Measurements from ENCODE around the gene DDX46.
"Not testable (repeated sequence)": the region's sequence is repeated elsewhere in the genome, so short reads cannot be mapped to it uniquely, and the experiment has no call there.

The DDX46 gene

GRCh38 chr5:134784946-134785620, 26.5 kb downstream of the DDX46 start:
- DNase-seq (ENCODE audit: low read depth): no peak

- DNase-seq (ENCODE audit: low read depth): no peak
Observed at GRCh38 chr5:134787692-134788091, 29.1 kb downstream of the DDX46 start.

- DNase-seq (ENCODE audit: low read depth): no peak
Observed at GRCh38 chr5:134791580-134791979, 33.0 kb downstream of the DDX46 start.

- no peak for DNase-seq (ENCODE audit: low read depth)
Observed at GRCh38 chr5:134792286-134792685, 33.7 kb downstream of the DDX46 start.

GRCh38 chr5:134793111-134793510, 34.5 kb downstream of the DDX46 start:
- DNase-seq (ENCODE audit: low read depth): no peak

- DNase-seq (ENCODE audit: low read depth): no peak
Observed at GRCh38 chr5:134794082-134794481, 35.5 kb downstream of the DDX46 start.

GRCh38 chr5:134794819-134795218, 36.2 kb downstream of the DDX46 start:
- no peak for DNase-seq (ENCODE audit: low read depth)

- no peak for DNase-seq (ENCODE audit: low read depth)
Observed at GRCh38 chr5:134798468-134798867, 39.9 kb downstream of the DDX46 start.

GRCh38 chr5:134803821-134804220, 45.2 kb downstream of the DDX46 start:
- DNase-seq (ENCODE audit: low read depth): no peak

- no peak for DNase-seq (ENCODE audit: low read depth)
Observed at GRCh38 chr5:134813407-134813806, 54.8 kb downstream of the DDX46 start.

- DNase-seq (ENCODE audit: low read depth): no peak
Observed at GRCh38 chr5:134813827-134814226, 55.2 kb downstream of the DDX46 start.

- DNase-seq (ENCODE audit: low read depth): no peak
Observed at GRCh38 chr5:134817006-134817405, 58.4 kb downstream of the DDX46 start.

- no peak for DNase-seq (ENCODE audit: low read depth)
Observed at GRCh38 chr5:134818776-134819175, 60.2 kb downstream of the DDX46 start.

GRCh38 chr5:134819407-134819963, 60.9 kb downstream of the DDX46 start:
- DNase-seq (ENCODE audit: low read depth): no peak

GRCh38 chr5:134821841-134822240, 63.3 kb downstream of the DDX46 start:
- DNase-seq (ENCODE audit: low read depth): no peak

GRCh38 chr5:134824681-134825080, 66.1 kb downstream of the DDX46 start:
- DNase-seq (ENCODE audit: low read depth): no peak

GRCh38 chr5:134825212-134825611, 66.6 kb downstream of the DDX46 start:
- DNase-seq (ENCODE audit: low read depth): no peak

GRCh38 chr5:134833340-134834032, 74.9 kb downstream of the DDX46 start:
- DNase-seq (ENCODE audit: low read depth): no peak

GRCh38 chr5:134835623-134836022, 77.0 kb downstream of the DDX46 start:
- no peak for DNase-seq (ENCODE audit: low read depth)

GRCh38 chr5:134837530-134838181, 79.1 kb downstream of the DDX46 start:
- no peak for DNase-seq (ENCODE audit: low read depth)

GRCh38 chr5:134838361-134838760, 79.8 kb downstream of the DDX46 start:
- not testable (repeated sequence) for DNase-seq (ENCODE audit: low read depth)

- no peak for DNase-seq (ENCODE audit: low read depth)
Observed at GRCh38 chr5:134840811-134841210, 82.2 kb downstream of the DDX46 start.

GRCh38 chr5:134844252-134844651, 85.7 kb downstream of the DDX46 start:
- DNase-seq (ENCODE audit: low read depth): no peak

Data from CMK (cell line).